Kidney (tissue), 14 donors: ENCODE results near the gene CMIP. TPM values are rescaled to one million over a fixed set of nuclear protein-coding genes. Genes with fewer than 3 reads are reported as not detected.

Experiments
- DNase-seq, 5 donors: peaks; one replicate each; pipeline ENCODE4 v3.0.0-alpha.2; 2013 to 2020
- FAIRE-seq: peaks from 2 replicates; lab custom pipeline; 2012; peaks lifted over from hg19 to GRCh38; lab: Jason Lieb, UNC
- H3K27ac ChIP-seq, 2 donors: one replicate each; pipeline ENCODE4 v1.7.0; 2013; ENCODE audit warnings: low read depth in 2 of 2, low read length in 2 of 2, inconsistent platforms in 1 of 2
- H3K27me3 ChIP-seq: one replicate; pipeline ENCODE4 v1.7.1; 2013; ENCODE audit warnings: low read length, inconsistent platforms; ENCODE audit not compliant: control insufficient read depth, insufficient read depth
- H3K36me3 ChIP-seq, 3 donors: one replicate each; pipeline versions ENCODE4 v1.7.0 to v1.7.1; 2013; ENCODE audit warnings: low read length in 3 of 3, control low read depth in 1 of 3, inconsistent platforms in 1 of 3; ENCODE audit not compliant: insufficient read depth in 3 of 3, control insufficient read depth in 2 of 3
- H3K4me1 ChIP-seq, 3 donors: one replicate each; pipeline versions ENCODE4 v1.7.0 to v1.7.1; 2013; ENCODE audit warnings: low read length in 3 of 3, inconsistent platforms in 1 of 3, low read depth in 1 of 3; ENCODE audit not compliant: control insufficient read depth in 2 of 3, insufficient read depth in 2 of 3
- H3K4me3 ChIP-seq, 3 donors: one replicate each; pipeline versions ENCODE4 v1.7.0 to v1.8.1; 2013; ENCODE audit warnings: low read length in 3 of 3, control low read depth in 1 of 3, inconsistent platforms in 1 of 3
- H3K9ac ChIP-seq, 3 donors: one replicate each; pipeline versions ENCODE4 v1.7.0 to v1.7.1; 2013; ENCODE audit warnings: low read length in 3 of 3, control low read depth in 1 of 3, inconsistent platforms in 1 of 3
- H3K9me3 ChIP-seq, 3 donors: one replicate each; pipeline versions ENCODE4 v1.7.0 to v1.7.1; 2013; ENCODE audit warnings: low read length in 3 of 3, control low read depth in 1 of 3, inconsistent platforms in 1 of 3; ENCODE audit not compliant: control insufficient read depth in 2 of 3, insufficient read depth in 1 of 3
- CTCF ChIP-seq: IDR thresholded peaks from 3 replicates; pipeline ENCODE4 v1.5.1; 2012; ENCODE audit warnings: mild to moderate bottlenecking, moderate library complexity, borderline replicate concordance; ENCODE audit not compliant: insufficient read depth; ENCODE audit errors: extremely low read depth
- intact Hi-C: fragments of 100-400 bp; cut with DNase I; formaldehyde crosslinking; loops from one replicate; pipeline ENCODE4 v1.11.1; 2022
- polyA plus RNA-seq: library from polyadenylated mRNA; stranded (reverse); fragments of 350-450 nt; fragmentation: Illumina TruSeq; extraction: RNeasy Lipid Tissue Mini Kit (QIAGEN cat#74804); gene quantifications from one replicate; pipeline ENCODE4 v1.2.3, GENCODE V29; 2014; ENCODE audit warnings: low read depth, low replicate concordance; ENCODE audit not compliant: insufficient read depth
- total RNA-seq: library from RNA; stranded (reverse); fragmentation: NEBNext Ultra II Directional; extraction: Animal tissue kit (Norgen Biotek cat#: 25700); gene quantifications from one replicate; pipeline ENCODE4 v1.2.1, GENCODE V29; 2021
- donor health status: control.
- donor health status: control.
- donor health status: control.
- donor health status: control.
- donor health status: control.
- donor health status: DM: yes; HTN: yes; CAD: no.
- donor health status: Normal renal cell carcinoma (clear cell type).

Gene CMIP
- total and polyA plus RNA-seq, 2 donors from 2014 or later: 16.6 to 65.7 TPM

- H3K9me3 ChIP-seq: no peaks in the 10 kb centered on the region
- no peak overlapping the region for H3K9ac ChIP-seq
- intact Hi-C loops: no loop called here
- DNase-seq (peak in 1 of 5 donors; percentile 34), FAIRE-seq (no peak)
- no peak for TF ChIP-seq CTCF
- no peaks in the 10 kb centered on the region for H3K27me3 ChIP-seq
- no peaks in the 10 kb centered on the region for H3K4me1 ChIP-seq
- peaks cover 10 to 54% (median 33%) of the 10 kb centered on the region in 3 donors for H3K36me3 ChIP-seq
- no peak overlapping the region for H3K27ac ChIP-seq
- H3K4me3 ChIP-seq: no peak overlapping the region
Measured at GRCh38 chr16:81675662-81676061, 231.1 kb downstream of the CMIP start.

DNA sequence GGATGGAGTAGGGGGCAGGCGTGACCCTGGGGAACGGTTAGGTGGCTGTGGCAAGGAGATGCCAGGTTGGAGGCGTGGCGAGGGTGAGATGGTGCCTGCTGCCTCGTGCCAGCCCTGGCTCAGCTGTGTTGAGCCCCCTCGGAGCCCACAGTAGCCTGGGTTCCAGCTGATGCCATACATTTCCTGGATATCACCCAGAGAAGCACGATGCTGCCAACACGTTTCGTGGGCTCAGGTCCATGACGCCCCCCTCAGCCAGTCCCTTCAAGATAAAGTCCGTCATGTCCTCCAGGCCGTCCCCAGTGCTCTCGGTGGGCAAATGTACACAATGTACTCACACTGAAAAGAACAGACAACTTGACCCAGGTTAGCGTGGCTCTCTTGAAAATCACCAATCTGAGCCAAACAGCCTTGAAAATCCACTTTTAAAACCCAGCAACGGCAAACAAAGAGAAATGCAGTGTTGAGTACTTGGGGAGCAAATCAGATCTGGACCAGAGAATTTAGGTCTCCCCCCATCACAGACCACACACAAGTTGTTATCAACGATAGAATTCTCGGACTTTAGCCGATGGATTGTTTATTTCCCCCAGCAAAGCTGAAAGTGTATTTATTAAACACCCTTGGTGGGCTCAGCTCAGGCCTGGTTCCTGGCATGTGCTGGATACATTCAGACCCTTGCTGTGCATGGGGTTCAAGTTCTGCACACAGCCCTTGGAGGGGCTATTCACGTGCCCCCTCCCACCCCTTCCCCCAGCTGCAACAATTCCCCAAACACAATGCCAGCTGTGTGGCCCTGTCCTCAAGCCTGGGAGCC is 231.7 kb downstream of the CMIP start:
- Histone ChIP-seq H3K9ac (no peak overlapping the region), H3K27me3 (no peaks in the 10 kb centered on the region), H3K4me1 (no peaks in the 10 kb centered on the region), H3K27ac (no peak overlapping the region), H3K36me3 (peaks cover 10 to 49% (median 33%) of the 10 kb centered on the region in 3 donors), H3K9me3 (no peaks in the 10 kb centered on the region), H3K4me3 (no peak overlapping the region)
- no peak for TF ChIP-seq CTCF
- DNase-seq: peak in 1 of 5 donors; percentile 37
- intact Hi-C loops: no loop called here
- FAIRE-seq: no peak

GRCh38 chr16:81676883-81677737 is 232.5 kb downstream of the CMIP start:
- peaks cover 10 to 41% (median 30%) of the 10 kb centered on the region in 3 donors for H3K36me3 ChIP-seq
- H3K4me3 ChIP-seq: no peak overlapping the region
- H3K4me1 ChIP-seq: no peaks in the 10 kb centered on the region
- DNase-seq (peak in 1 of 5 donors; percentile 23), FAIRE-seq (no peak)
- TF ChIP-seq CTCF: no peak
- no peak overlapping the region for H3K27ac ChIP-seq
- no peaks in the 10 kb centered on the region for H3K9me3 ChIP-seq
- intact Hi-C loops: no loop called here
- H3K27me3 ChIP-seq: no peaks in the 10 kb centered on the region
- H3K9ac ChIP-seq: no peak overlapping the region
